HL-60/S4 treated with phorbol 12-myristate 13-acetate at 8.2 ng/mL for 4 days and 3 days (cell line): ENCODE data around the gene MRPL11.
"Not testable (repeated sequence)": the region's sequence is repeated elsewhere in the genome, so short reads cannot be mapped to it uniquely, and the experiment has no call there.

Experiments used
- in situ Hi-C: fragments of 300-500 bp; cut with MboI; formaldehyde crosslinking; loops from 2 replicates; pipeline ENCODE4 v1.15.0; 2022; ENCODE audit warnings: low sequenced_read_pairs

MRPL11 gene

GRCh38 chr11:66467756-66468155 is 29.1 kb upstream of the MRPL11 start:
- in situ Hi-C loops = no loop called here

GRCh38 chr11:66467034-66467659 is 28.5 kb upstream of the MRPL11 start:
- in situ Hi-C loops = no loop called here

- in situ Hi-C loops = no loop called here
Observed at GRCh38 chr11:66466225-66467033, 27.8 kb upstream of the MRPL11 start, which contains the start of gene PELI3. TSS of gene PELI3 (plus strand) at chr11:66466905. CDS start at chr11:66468129, 1,224 bp downstream.

GRCh38 chr11:66465373-66466224 is 27.0 kb upstream of the MRPL11 start:
- in situ Hi-C loops = no loop called here

GRCh38 chr11:66464916-66465315 is 26.3 kb upstream of the MRPL11 start:
- in situ Hi-C loops = no loop called here

GRCh38 chr11:66464116-66464515 is 25.5 kb upstream of the MRPL11 start:
- in situ Hi-C loops = not testable (repeated sequence)

GRCh38 chr11:66462911-66463310 is 24.3 kb upstream of the MRPL11 start:
- in situ Hi-C loops = no loop called here

GRCh38 chr11:66462010-66462409 is 23.4 kb upstream of the MRPL11 start:
- in situ Hi-C loops = no loop called here

GRCh38 chr11:66459138-66459778 is 20.6 kb upstream of the MRPL11 start:
- in situ Hi-C loops = no loop called here

- in situ Hi-C loops = no loop called here
Observed at GRCh38 chr11:66457826-66458225, 19.2 kb upstream of the MRPL11 start.

- in situ Hi-C loops = no loop called here
Observed at GRCh38 chr11:66454828-66455227, 16.2 kb upstream of the MRPL11 start.

GRCh38 chr11:66454247-66454646 is 15.6 kb upstream of the MRPL11 start:
- in situ Hi-C loops = no loop called here

GRCh38 chr11:66451663-66452062 is 13.0 kb upstream of the MRPL11 start:
- in situ Hi-C loops = no loop called here

GRCh38 chr11:66450560-66450959 is 11.9 kb upstream of the MRPL11 start:
- in situ Hi-C loops = no loop called here

GRCh38 chr11:66448523-66448922 is 9.9 kb upstream of the MRPL11 start:
- in situ Hi-C loops = no loop called here

GRCh38 chr11:66447012-66447411 is 8.4 kb upstream of the MRPL11 start:
- in situ Hi-C loops = no loop called here

- in situ Hi-C loops = no loop called here
Observed at GRCh38 chr11:66443602-66444001, 5.0 kb upstream of the MRPL11 start.

GRCh38 chr11:66440940-66441282 is 2.3 kb upstream of the MRPL11 start:
- in situ Hi-C loops = not testable (repeated sequence)

- in situ Hi-C loops = not testable (repeated sequence)
Observed at GRCh38 chr11:66440101-66440939, 1.7 kb upstream of the MRPL11 start.

- in situ Hi-C loops = no loop called here
Observed at GRCh38 chr11:66437979-66438503, 607 bp downstream of the MRPL11 start.
